ENCODE results near the gene DMRTA2.

DMRTA2 gene

GRCh38 chr1:50430010-50430405 lies 6.8 kb upstream of the DMRTA2 start:
- no peak for DNase-seq (ENCODE audit: low spot score)
- no peak for TF ChIP-seq CTCF (IDR thresholded peaks at IDR 0.05; ENCODE audit: extremely low read depth, insufficient read depth, missing control alignments)
- in situ Hi-C loops (cut with MboI; ENCODE audit: low pct_unique_long_range_greater_than_20kb, low sequenced_read_pairs, unreplicated experiment): no loop called here

GRCh38 chr1:50427818-50428779 lies 4.9 kb upstream of the DMRTA2 start:
- in situ Hi-C loops (cut with MboI; ENCODE audit: low pct_unique_long_range_greater_than_20kb, low sequenced_read_pairs, unreplicated experiment): no loop called here
- TF ChIP-seq CTCF (IDR thresholded peaks at IDR 0.05; ENCODE audit: extremely low read depth, insufficient read depth, missing control alignments): no peak
- no peak for DNase-seq (ENCODE audit: low spot score)

GRCh38 chr1:50427086-50427817 lies 4.0 kb upstream of the DMRTA2 start:
- TF ChIP-seq CTCF (IDR thresholded peaks at IDR 0.05; ENCODE audit: extremely low read depth, insufficient read depth, missing control alignments): no peak
- in situ Hi-C loops (cut with MboI; ENCODE audit: low pct_unique_long_range_greater_than_20kb, low sequenced_read_pairs, unreplicated experiment): no loop called here
- no peak for DNase-seq (ENCODE audit: low spot score)

GRCh38 chr1:50426702-50427085 lies 3.5 kb upstream of the DMRTA2 start:
- in situ Hi-C loops (cut with MboI; ENCODE audit: low pct_unique_long_range_greater_than_20kb, low sequenced_read_pairs, unreplicated experiment): no loop called here
- DNase-seq (ENCODE audit: low spot score): no peak

GRCh38 chr1:50426108-50426700 lies 3.0 kb upstream of the DMRTA2 start:
- in situ Hi-C loops (cut with MboI; ENCODE audit: low pct_unique_long_range_greater_than_20kb, low sequenced_read_pairs, unreplicated experiment): no loop called here
- TF ChIP-seq CTCF (IDR thresholded peaks at IDR 0.05; ENCODE audit: extremely low read depth, insufficient read depth, missing control alignments): no peak
- no peak for DNase-seq (ENCODE audit: low spot score)

More at GRCh38 chr1:50426702-50427085, 3.5 kb upstream of the DMRTA2 start:
- TF ChIP-seq CTCF (IDR thresholded peaks at IDR 0.05; ENCODE audit: extremely low read depth, insufficient read depth, missing control alignments): no peak

GRCh38 chr1:50425376-50426107 lies 2.3 kb upstream of the DMRTA2 start:
- DNase-seq (ENCODE audit: low spot score): peak; percentile 52
- in situ Hi-C loops (cut with MboI; ENCODE audit: low pct_unique_long_range_greater_than_20kb, low sequenced_read_pairs, unreplicated experiment): no loop called here

More at GRCh38 chr1:50425376-50426107, 2.3 kb upstream of the DMRTA2 start:
- TF ChIP-seq CTCF (IDR thresholded peaks at IDR 0.05; ENCODE audit: extremely low read depth, insufficient read depth, missing control alignments): no peak

Data from GM13977 (cell line).